OCI-LY7 (cell line): ENCODE measurements around the gene DDX51. TPM values are rescaled to one million over a fixed set of nuclear protein-coding genes. Genes with fewer than 3 reads are reported as not detected.

Experiments used
- BruUV-seq: library from RNA; stranded (reverse); fragments of 400-500 nt; replicated peaks from 2 replicates; lab custom pipeline; 2021; lab: Mats Ljungman, UMichigan
- CTCF ChIA-PET: fragments of 300-600 bp; sonication (Branson Sonifier 250); formaldehyde crosslinking; loops from one replicate; lab custom pipeline; 2022; ENCODE audit warnings: antibody characterized with exemption; ENCODE audit not compliant: unreplicated experiment; lab: Charles Lee
- POLR2A ChIA-PET: fragments of 300-600 bp; sonication (Branson Sonifier 250); formaldehyde crosslinking; loops from one replicate; lab custom pipeline; 2022; ENCODE audit warnings: antibody characterized with exemption; lab: Charles Lee
- DNase-seq: peaks from one replicate; pipeline ENCODE4 v3.0.0-alpha.2; 2015; ENCODE audit warnings: low spot score
- H2AFZ ChIP-seq: fragments of 200-600 bp; sonication (generic), shearing (Covaris generic); 2 replicates; pipeline ENCODE4 v1.6.1; 2014; ENCODE audit warnings: mild to moderate bottlenecking, antibody characterized with exemption, low read length, moderate library complexity
- H3K27ac ChIP-seq: fragments of 200-600 bp; sonication (generic); 2 replicates; pipeline ENCODE4 v1.5.1; 2014; ENCODE audit warnings: mixed run types, low read depth, mild to moderate bottlenecking, moderate library complexity, low read length, inconsistent platforms; ENCODE audit not compliant: poor library complexity, severe bottlenecking
- H3K36me3 ChIP-seq: fragments of 200-600 bp; sonication (generic); 2 replicates; pipeline ENCODE4 v1.6.1; 2014; ENCODE audit warnings: mild to moderate bottlenecking, antibody characterized with exemption, low read length, moderate library complexity, mixed read lengths; ENCODE audit not compliant: insufficient read depth
- H3K4me1 ChIP-seq: fragments of 200-600 bp; sonication (generic); 2 replicates; pipeline ENCODE4 v1.5.1; 2014; ENCODE audit warnings: mild to moderate bottlenecking, low read length; ENCODE audit not compliant: insufficient read depth, poor library complexity, severe bottlenecking
- H3K4me2 ChIP-seq: fragments of 200-600 bp; sonication (generic); 2 replicates; pipeline ENCODE4 v1.6.1; 2014; ENCODE audit warnings: mild to moderate bottlenecking, low read length
- H3K4me3 ChIP-seq: fragments of 200-600 bp; sonication (generic); 2 replicates; pipeline ENCODE4 v1.5.1; 2014; ENCODE audit warnings: mild to moderate bottlenecking, low read depth, low read length; ENCODE audit not compliant: poor library complexity, severe bottlenecking
- H3K79me2 ChIP-seq: fragments of 200-600 bp; sonication (generic); 2 replicates; pipeline ENCODE4 v1.6.1; 2016; ENCODE audit warnings: low read depth, mild to moderate bottlenecking, low read length, moderate library complexity, mixed read lengths; ENCODE audit not compliant: insufficient read depth
- H3K9me2 ChIP-seq: fragments of 200-600 bp; sonication (generic); 2 replicates; pipeline ENCODE4 v1.6.1; 2016; ENCODE audit warnings: mild to moderate bottlenecking, low read length, mixed read lengths; ENCODE audit not compliant: insufficient read depth
- H3K9me3 ChIP-seq: fragments of 200-600 bp; sonication (generic); 2 replicates; pipeline ENCODE4 v1.6.1; 2014; ENCODE audit warnings: mild to moderate bottlenecking, mixed run types, low read length, mixed read lengths
- H4K20me1 ChIP-seq: fragments of 200-600 bp; sonication (generic); 2 replicates; pipeline ENCODE4 v1.6.1; 2014; ENCODE audit warnings: mild to moderate bottlenecking, antibody characterized with exemption, low read length, moderate library complexity, mixed read lengths; ENCODE audit not compliant: insufficient read depth
- EZH2phosphoT487 ChIP-seq: fragments of 200-600 bp; sonication (generic); IDR thresholded peaks from 2 replicates; pipeline ENCODE4 v1.6.1; 2018; ENCODE audit warnings: low read depth, borderline replicate concordance, mild to moderate bottlenecking, mixed run types, antibody characterized with exemption, low read length, moderate library complexity, mixed read lengths
- intact Hi-C: fragments of 100-400 bp; cut with micrococcal nuclease; formaldehyde crosslinking; loops from one replicate; pipeline ENCODE4 v1.10.0; 2022; ENCODE audit not compliant: unreplicated experiment
- total RNA-seq, 2 experiments: library from RNA; depleted of rRNA in 1 of 2; stranded (reverse); fragments of >200 nt in 1 of 2; shearing (Covaris generic) in 1 of 2; gene quantifications; 2 replicates each; pipeline ENCODE4 v1.2.3, GENCODE V29; 2014 to 2022
- TF ChIP-seq, protein P1 (sequence below): fragments of 200-600 bp; sonication (generic); conservative IDR thresholded peaks from 2 replicates; pipeline ENCODE4 v1.5.1; 2014; ENCODE audit warnings: mild to moderate bottlenecking, antibody characterized with exemption, low read length, moderate library complexity, mixed read lengths

Gene DDX51
- total RNA-seq, 2 experiments from 2014 or later = 47.1 to 63.1 TPM

DNA sequence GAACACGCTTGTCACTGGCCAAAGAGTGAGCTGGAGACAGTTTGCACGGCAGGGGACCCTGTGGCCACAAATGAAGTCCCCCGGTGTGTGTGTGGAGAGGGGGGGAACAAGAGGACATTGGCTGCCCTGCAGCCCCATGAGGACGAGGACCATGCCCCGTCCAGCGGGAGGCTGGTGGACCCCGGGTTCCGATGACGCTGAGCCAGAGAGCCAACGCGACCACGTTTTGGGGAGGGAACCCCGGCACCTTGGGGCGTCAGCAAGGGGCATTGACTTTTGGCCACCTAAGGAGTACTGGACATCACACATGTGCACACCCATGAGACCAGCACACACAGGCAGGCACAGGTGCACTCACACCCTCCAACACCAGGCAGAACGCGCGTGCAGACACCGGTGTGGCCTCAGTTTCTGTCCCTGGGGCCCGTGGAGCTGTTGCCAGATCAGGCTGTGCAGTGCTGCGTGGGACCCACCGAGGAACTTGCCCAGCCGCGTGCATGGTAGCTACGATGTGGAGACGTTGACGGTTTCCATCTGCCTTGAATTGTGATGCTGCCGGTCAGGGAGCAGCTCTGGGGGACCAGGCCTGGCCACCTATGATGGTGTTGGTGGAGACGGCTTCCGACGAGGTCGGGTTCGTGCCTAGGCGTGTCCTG lies 26.6 kb upstream of the DDX51 start:
- intact Hi-C loops = no loop called here
- Histone ChIP-seq H3K9me3 (0 out of 2 replicates have a peak, but pooled peaks cover 3% of the 10 kb centered on the region), H3K4me3 (no peak overlapping the region), H4K20me1 (no peaks in the 10 kb centered on the region), H3K36me3 (no peaks in the 10 kb centered on the region), H3K27ac (no peak overlapping the region), H3K4me1 (peaks cover 6% of the 10 kb centered on the region), H3K9me2 (no peaks in the 10 kb centered on the region), H3K4me2 (no peak overlapping the region), H2AFZ (no peak overlapping the region), H3K79me2 (no peaks in the 10 kb centered on the region)
- TF ChIP-seq, protein P1, sequence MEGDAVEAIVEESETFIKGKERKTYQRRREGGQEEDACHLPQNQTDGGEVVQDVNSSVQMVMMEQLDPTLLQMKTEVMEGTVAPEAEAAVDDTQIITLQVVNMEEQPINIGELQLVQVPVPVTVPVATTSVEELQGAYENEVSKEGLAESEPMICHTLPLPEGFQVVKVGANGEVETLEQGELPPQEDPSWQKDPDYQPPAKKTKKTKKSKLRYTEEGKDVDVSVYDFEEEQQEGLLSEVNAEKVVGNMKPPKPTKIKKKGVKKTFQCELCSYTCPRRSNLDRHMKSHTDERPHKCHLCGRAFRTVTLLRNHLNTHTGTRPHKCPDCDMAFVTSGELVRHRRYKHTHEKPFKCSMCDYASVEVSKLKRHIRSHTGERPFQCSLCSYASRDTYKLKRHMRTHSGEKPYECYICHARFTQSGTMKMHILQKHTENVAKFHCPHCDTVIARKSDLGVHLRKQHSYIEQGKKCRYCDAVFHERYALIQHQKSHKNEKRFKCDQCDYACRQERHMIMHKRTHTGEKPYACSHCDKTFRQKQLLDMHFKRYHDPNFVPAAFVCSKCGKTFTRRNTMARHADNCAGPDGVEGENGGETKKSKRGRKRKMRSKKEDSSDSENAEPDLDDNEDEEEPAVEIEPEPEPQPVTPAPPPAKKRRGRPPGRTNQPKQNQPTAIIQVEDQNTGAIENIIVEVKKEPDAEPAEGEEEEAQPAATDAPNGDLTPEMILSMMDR = no peak
- no peak for TF ChIP-seq EZH2phosphoT487
- ChIA-PET POLR2A (no interaction called here), CTCF (no interaction called here)
- no peak for DNase-seq
- no TSS peak for BruUV-seq

DNA sequence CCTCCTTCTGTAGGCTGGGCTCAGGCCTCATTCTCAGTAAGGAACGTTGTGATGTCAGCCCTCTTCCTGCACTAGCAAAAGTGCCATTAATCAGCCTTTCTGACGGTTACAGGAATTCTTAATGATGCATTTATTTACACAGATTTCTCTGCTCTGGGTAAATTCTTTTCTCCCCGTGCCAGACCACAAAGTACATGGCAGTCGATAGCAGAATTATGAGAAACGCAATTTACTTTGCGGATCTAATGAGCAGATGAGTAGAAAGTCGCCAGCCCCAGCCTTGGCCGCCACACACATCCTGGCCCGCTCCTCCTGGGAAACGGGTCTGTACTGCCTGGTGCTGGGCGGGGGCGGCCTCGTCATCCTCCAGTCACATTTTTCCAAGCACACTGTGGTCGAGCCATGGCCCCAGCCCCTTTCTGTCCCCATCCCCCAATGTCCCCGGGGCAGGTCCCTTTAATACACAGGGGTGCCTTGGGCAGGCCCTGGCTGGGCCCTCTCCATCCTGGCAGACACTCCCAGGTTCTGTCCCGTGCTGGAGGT lies 26.0 kb upstream of the DDX51 start:
- Histone ChIP-seq H3K9me3 (0 out of 2 replicates have a peak, but pooled peaks cover 4% of the 10 kb centered on the region), H3K4me1 (peaks cover 6% of the 10 kb centered on the region), H3K4me2 (no peak overlapping the region), H3K9me2 (no peaks in the 10 kb centered on the region), H3K79me2 (no peaks in the 10 kb centered on the region), H3K36me3 (no peaks in the 10 kb centered on the region), H2AFZ (no peak overlapping the region), H3K4me3 (no peak overlapping the region), H3K27ac (no peak overlapping the region), H4K20me1 (no peaks in the 10 kb centered on the region)
- intact Hi-C loops = no loop called here
- CTCF ChIA-PET = no interaction called here
- BruUV-seq = no TSS peak
- POLR2A ChIA-PET = no interaction called here
- TF ChIP-seq, protein P1 = no peak
- no peak for TF ChIP-seq EZH2phosphoT487
- DNase-seq = no peak

DNA sequence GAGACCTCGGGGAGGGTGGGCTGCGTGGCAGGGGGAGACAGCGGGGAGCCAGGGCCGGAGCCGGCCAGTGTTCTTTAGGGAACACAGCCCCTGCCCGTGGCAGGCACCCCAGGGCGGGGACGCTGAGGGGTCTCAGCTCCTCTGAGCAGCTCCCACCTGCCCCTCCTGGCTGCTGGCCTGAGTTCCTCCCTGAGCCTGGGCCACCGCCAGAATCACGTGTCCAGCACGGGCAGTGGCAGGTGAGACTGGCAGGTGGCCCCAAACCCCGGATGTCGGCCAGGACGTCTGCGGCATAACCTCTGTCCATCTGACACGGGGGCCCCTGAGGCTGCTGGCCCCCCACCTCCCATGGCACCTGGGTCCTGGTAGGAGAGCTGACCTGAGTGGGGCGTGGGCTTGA lies 25.3 kb upstream of the DDX51 start:
- Histone ChIP-seq H3K4me1 (peaks cover under 1% of the 10 kb centered on the region), H2AFZ (no peak overlapping the region), H3K4me2 (no peak overlapping the region), H3K79me2 (no peaks in the 10 kb centered on the region), H3K9me2 (no peaks in the 10 kb centered on the region), H3K27ac (no peak overlapping the region), H3K36me3 (no peaks in the 10 kb centered on the region), H3K9me3 (0 out of 2 replicates have a peak, but pooled peaks cover 4% of the 10 kb centered on the region), H3K4me3 (no peak overlapping the region), H4K20me1 (no peaks in the 10 kb centered on the region)
- ChIA-PET POLR2A (no interaction called here), CTCF (no interaction called here)
- BruUV-seq = no TSS peak
- intact Hi-C loops = no loop called here
- no peak for DNase-seq
- TF ChIP-seq, protein P1 = no peak
- no peak for TF ChIP-seq EZH2phosphoT487
